GM19463 (cell line): ENCODE measurements around the gene QSOX2.

Experiments used
- ATAC-seq: cut with Tn5 transposase; IDR thresholded peaks from one replicate; pipeline ENCODE4 v1.9.1; 2021; ENCODE audit warnings: mild to moderate bottlenecking, moderate library complexity; ENCODE audit not compliant: unreplicated experiment

QSOX2 gene

GRCh38 chr9:136265561-136266355 is 20.1 kb upstream of the QSOX2 start:
- no peak for ATAC-seq

- no peak for ATAC-seq
These were observed 19.1 kb upstream of the QSOX2 start for GRCh38 chr9:136264441-136265405.

- ATAC-seq, result no peak
These were observed 18.4 kb upstream of the QSOX2 start for GRCh38 chr9:136264031-136264430.

- ATAC-seq, result no peak
These were observed 17.1 kb upstream of the QSOX2 start for GRCh38 chr9:136262671-136263178.

- ATAC-seq, result no peak
These were observed 16.2 kb upstream of the QSOX2 start for GRCh38 chr9:136261686-136262430.

- no peak for ATAC-seq
These were observed 15.4 kb upstream of the QSOX2 start for GRCh38 chr9:136260936-136261472.

GRCh38 chr9:136260521-136260920 is 14.9 kb upstream of the QSOX2 start:
- ATAC-seq, result no peak

GRCh38 chr9:136259836-136260235 is 14.2 kb upstream of the QSOX2 start:
- no peak for ATAC-seq

GRCh38 chr9:136259517-136259813 is 13.9 kb upstream of the QSOX2 start:
- no peak for ATAC-seq

GRCh38 chr9:136258786-136259516 is 13.3 kb upstream of the QSOX2 start:
- ATAC-seq, result no peak

- no peak for ATAC-seq
These were observed 12.7 kb upstream of the QSOX2 start for GRCh38 chr9:136258299-136258625.

- ATAC-seq, result no peak
These were observed 12.0 kb upstream of the QSOX2 start for GRCh38 chr9:136257381-136258298.

GRCh38 chr9:136255896-136256890 is 10.6 kb upstream of the QSOX2 start:
- ATAC-seq, result no peak

GRCh38 chr9:136255166-136255538 is 9.5 kb upstream of the QSOX2 start:
- ATAC-seq, result no peak

- ATAC-seq, result no peak
These were observed 9.0 kb upstream of the QSOX2 start for GRCh38 chr9:136254381-136255165.

GRCh38 chr9:136253246-136254130 is 7.9 kb upstream of the QSOX2 start:
- no peak for ATAC-seq
